Right lobe of liver (tissue), 4 donors: ENCODE measurements around the gene NFATC3.

Source experiments
- CTCF ChIP-seq, 4 donors: fragments of 200-600 bp in 3 of 4; fragments of 450-650 bp in 1 of 4; IDR thresholded peaks; one replicate each; pipeline versions ENCODE4 v1.5.1 to v1.8.0; 2016 to 2022; ENCODE audit warnings: antibody characterized with exemption in 4 of 4, mild to moderate bottlenecking in 2 of 4
- POLR2A ChIP-seq: fragments of 450-650 bp; IDR thresholded peaks from one replicate; pipeline ENCODE4 v1.6.1; 2017; ENCODE audit warnings: antibody characterized with exemption, mild to moderate bottlenecking
- donor health status: DM: no; HTN: no; CAD: no.
- donor health status: DM: no; HTN: no; CAD: no.
- donor health status: DM: no; HTN: yes; CAD: no.

- TF ChIP-seq POLR2A (no peak), CTCF (IDR thresholded peaks at IDR 0.05) (no peak)
These were observed 1.9 kb upstream of the NFATC3 start for GRCh38 chr16:68083239-68083781.
